GM23248 (cell line): ENCODE results near the gene DTNB.
"Not testable (repeated sequence)": the region's sequence is repeated elsewhere in the genome, so short reads cannot be mapped to it uniquely, and the experiment has no call there.

Experiments
- EZH2 ChIP-seq: fragments of 200-600 bp; sonication (generic); IDR thresholded peaks from 2 replicates; pipeline ENCODE4 v1.6.1; 2018; ENCODE audit warnings: antibody characterized with exemption, mild to moderate bottlenecking; ENCODE audit not compliant: insufficient read depth, poor library complexity, severe bottlenecking
- EZH2phosphoT487 ChIP-seq: fragments of 200-600 bp; sonication (generic); IDR thresholded peaks from 2 replicates; pipeline ENCODE4 v1.6.1; 2018; ENCODE audit warnings: antibody characterized with exemption, moderate library complexity, mild to moderate bottlenecking, low read depth; ENCODE audit not compliant: insufficient read depth

- TF ChIP-seq EZH2phosphoT487, EZH2: not testable (repeated sequence)
Observed at GRCh38 chr2:25549571-25549970, 123.8 kb downstream of the DTNB start.
